HG02623 (cell line): Measurements from ENCODE around the gene UROC1.
"Not testable (repeated sequence)": the region's sequence is repeated elsewhere in the genome, so short reads cannot be mapped to it uniquely, and the experiment has no call there.

ENCODE experiments used
- ATAC-seq: cut with Tn5 transposase; IDR thresholded peaks from one replicate; pipeline ENCODE4 v1.9.1; 2021; ENCODE audit warnings: moderate library complexity; ENCODE audit not compliant: unreplicated experiment

UROC1 gene

DNA sequence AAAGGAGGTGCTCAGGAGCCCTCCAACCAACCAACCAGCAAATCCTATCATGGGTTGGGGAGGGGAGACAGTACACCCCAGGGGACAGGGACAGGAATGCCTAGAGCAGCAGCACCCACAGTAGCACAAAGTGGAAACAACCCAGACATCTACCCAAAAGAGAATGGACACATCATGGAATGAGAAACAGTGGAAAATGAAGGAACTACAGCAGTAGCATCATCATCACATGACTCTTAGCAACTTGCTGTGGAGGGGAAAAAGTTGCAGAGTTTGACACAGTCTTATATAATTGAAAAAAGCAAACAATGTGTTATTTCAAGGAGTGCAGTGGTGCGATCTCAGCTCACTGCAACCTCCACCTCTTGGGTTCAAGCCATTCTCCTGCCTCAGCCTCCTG is 30.1 kb upstream of the UROC1 start:
- ATAC-seq = no peak

DNA sequence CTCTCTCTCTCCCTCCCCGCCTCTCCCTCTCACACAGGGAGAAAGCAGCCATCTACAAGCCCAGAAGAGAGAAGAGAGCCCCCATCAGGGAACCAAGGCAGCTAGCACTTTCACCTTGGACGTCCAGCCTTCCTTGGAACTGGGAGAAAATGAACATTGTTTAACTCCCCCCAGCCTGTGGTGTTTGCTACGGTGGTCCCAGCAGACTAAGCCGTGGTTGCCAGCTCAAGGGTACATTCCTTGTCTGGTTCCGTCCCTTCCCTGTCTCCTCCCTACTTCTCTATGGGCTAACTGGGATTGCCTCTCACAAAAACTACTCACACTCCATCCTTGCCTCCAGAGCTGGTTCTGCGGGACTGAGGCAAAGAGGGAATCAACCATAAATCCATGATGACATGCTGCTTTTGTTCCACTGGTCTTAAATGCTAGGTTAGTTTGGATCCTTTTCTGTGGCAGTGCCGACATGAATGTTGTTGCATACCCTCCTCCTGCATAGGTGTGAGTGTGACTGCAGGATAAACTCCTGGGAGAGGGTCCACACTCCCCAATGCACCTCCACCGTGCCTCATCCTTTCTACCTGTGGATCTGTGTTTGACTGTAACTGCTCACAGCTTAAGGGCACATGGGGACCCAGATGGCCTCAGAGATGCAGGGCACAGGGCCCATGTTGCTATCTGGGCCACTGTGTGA is 29.1 kb upstream of the UROC1 start:
- ATAC-seq = no peak

DNA sequence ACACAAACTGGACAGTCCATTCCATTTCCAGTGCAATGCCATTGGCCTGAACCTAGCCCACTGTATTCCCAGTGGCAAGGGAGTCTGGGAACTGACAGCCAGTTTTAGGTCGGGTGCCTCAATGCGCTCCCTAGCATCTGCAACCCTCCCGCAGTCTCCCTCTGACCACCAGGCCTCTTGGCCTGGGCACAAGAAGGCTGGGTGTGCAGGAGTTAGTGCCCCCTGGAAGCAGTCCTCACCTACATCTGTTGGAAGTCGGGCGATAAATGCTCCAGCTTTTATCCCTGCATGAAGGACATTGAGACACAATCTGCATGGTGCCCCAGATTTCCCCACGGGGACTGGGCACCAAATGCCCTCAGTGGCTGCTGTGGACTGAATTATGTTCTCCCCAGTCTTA is 28.4 kb upstream of the UROC1 start:
- no peak for ATAC-seq

DNA sequence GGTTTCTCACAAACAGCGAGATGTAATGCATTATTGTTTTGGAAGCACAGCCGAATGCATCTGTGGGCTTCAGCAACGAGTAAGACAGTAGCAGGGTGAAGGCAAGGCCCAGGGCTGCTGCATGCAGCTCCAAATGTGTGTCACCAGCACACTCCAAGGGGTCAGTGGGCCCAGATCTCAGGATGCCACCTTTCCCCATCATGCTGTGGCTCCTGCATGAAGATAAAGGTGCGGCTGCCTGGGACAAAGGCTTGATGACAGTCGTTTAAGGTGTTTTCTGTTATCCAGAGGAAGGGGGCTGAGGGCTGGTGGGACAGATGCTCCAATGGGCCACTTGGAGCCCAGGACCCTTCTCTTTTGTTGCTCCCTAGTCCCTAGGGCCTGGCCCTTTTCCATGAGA is 28.0 kb upstream of the UROC1 start:
- no peak for ATAC-seq

DNA sequence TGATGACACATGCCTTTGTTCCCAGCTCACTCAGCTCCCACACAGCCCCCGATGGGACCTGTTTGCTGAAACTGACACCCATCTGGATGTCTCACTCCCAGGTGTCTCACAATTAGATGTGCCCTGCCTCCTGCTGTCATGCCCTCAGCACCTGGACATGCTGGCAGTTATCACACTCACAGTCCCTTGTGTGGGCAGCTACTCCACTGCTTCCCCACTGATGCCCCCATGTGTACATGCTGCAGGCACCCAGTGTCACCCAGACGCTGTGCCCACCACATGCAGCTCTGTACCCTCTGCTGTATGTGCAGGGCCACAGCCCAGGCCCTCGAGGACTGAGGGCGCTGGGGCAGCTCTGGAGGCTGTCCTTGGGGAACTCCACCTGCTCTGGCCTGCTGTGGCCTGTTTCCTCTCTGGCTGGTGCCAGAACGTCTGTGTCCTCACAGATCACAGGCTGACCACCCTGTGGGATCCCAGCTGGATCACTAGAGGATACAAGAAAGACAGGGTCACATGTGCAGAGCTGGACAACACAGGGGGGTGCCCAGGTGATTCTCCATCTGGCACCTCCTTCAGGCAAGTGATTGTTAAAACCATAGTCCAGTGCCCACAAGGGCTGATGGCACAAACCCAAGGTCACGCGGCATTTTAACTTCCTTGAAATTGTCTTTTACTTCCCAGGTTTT is 27.2 kb upstream of the UROC1 start:
- no peak for ATAC-seq

DNA sequence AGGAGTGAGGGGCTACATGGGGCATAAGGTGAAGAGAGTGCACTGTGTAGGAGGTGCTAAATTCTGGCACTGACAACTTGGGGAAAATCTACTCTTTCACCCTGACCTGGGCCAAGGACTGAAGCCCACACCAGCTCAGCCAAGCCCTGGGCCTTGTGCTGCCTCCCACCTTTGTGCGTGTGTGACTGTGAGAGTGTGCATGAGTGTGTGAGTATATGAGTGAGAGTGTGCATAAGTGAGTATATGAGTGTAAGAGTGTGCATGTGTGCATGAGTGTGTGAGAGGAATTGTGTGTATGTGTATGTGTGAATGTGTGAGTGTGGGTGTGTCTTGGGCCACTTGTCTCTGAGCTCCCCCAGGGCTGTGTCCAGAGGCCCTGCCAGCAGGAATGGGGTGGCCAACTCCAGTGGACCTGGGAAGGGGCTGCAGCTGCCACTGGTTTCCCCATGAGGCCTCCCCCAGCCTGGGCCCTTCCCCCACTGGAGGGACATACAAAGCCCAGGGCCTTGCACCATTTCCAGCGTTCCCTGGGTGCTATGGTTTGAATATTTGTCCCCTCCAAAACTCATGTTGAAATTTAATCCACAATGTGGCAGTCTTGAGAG is 26.0 kb upstream of the UROC1 start:
- ATAC-seq = no peak

DNA sequence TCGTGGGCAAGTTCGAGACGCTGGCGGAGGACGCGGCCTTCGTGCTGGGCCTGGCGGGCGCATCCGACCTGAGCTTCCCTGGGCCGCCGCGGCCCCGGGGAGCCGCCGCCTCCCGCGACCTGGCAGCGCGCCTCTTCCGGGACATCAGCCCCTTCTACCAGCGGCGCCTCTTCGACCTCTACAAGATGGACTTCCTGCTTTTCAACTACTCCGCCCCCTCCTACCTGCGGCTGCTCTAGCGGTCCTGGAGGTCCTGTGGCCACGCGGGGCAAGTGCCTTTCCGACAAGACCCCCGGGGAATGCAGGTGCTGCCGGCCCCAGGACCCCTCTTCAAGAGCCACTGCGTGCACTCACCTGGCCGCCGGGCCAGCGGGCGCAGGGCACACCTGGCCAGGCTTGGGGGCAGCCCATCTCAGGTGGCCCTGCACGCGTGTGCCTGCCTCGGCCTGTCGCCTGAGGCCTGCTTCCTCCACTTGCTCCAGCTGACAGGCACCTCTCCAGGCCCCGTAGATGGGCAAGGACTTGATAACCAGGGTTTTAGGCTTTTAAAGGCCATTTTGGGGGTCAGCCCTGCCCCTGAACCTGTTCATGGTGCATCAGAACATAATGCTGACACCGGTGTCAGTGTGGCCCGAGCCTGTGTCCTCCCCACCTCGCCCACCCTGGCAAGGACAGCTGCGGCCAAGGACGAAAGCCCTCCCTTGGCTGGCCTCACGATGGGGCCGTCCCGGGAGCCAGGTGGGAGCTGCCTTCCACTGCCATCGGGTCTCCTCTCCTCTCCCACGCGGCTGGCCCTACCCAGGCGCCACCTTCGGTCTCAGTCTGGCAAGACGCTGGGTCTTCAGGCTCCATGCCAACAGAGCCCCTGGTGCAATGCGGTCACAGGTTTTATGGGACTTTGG is 25.0 kb upstream of the UROC1 start:
- ATAC-seq = no peak

DNA sequence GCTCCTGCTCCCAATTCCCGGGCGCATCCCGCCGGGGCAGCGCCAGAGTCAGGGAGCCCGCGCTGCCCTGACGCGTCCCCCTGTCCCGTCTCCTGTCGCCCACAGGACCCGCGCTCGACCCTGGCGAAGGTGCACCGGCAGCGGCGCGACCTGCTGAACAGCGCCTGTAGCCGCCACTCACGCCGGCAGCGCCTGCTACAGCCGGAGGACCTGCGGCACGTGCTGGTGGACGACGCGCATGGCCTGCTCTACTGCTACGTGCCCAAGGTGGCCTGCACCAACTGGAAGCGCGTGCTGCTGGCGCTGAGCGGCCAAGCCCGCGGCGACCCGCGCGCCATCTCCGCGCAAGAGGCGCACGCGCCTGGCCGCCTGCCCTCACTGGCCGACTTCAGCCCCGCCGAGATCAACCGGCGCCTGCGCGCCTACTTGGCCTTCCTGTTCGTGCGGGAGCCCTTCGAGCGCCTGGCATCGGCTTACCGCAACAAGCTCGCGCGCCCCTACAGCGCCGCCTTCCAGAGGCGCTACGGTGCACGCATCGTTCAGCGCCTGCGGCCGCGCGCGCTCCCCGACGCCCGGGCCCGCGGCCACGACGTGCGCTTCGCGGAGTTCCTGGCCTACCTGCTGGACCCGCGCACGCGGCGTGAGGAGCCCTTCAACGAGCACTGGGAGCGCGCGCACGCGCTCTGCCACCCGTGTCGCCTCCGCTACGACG is 24.2 kb upstream of the UROC1 start:
- ATAC-seq = no peak

DNA sequence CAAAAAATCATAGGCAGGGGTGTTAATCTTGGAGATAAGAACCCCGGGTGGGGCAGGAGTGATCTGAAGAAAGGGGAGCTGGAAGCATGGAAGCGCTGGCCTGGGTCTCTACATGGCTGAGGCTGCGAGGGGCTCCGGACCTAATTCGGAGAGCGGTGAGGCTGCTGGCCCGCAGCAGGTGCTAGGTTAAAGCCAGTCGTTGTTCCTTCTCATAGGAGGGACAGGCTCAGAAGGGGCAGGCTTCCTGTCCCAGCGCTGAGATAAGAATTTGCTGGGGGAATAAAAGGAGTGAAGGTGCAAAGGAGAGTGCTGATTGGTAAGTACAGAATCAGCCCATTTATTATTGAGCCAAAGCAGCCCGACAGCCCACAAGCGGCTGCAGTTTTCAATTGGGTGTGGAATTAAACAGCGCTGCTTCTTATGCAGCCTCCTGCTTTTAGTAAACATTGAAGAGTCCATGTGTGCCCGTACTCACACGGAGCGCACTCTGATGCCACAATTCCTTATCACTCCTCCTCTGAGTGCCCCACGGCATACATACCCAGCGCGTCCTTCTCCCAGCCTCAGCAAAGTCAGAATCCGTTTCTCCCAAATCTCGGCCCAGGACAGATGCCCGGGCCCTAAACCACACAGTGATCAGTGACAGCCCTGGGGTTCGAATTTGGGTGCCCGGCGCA is 23.5 kb upstream of the UROC1 start:
- ATAC-seq = no peak

DNA sequence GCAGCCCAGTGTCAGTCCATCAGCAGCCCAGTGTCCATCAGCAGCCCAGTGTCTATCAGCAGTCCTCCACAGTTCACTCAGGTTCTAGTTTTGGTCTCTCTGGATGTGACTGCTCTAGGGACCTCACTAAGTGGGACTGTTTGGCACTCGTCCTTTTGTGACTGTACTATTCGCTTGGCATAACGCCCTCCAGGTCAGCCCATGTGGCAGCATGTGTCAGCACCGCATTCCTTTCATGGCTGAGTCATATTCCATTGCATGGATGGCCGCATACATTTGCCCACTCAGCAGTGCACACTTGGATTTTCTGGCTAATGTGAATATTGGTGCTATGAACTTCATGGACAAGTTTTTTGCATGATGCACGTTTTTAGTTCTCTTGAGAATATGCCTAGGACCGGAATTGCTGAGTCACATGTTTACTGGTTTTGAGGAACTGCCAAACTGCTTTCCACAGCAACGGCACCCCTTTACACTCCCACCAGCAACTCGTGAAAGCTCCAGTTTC is 22.8 kb upstream of the UROC1 start:
- ATAC-seq = no peak

DNA sequence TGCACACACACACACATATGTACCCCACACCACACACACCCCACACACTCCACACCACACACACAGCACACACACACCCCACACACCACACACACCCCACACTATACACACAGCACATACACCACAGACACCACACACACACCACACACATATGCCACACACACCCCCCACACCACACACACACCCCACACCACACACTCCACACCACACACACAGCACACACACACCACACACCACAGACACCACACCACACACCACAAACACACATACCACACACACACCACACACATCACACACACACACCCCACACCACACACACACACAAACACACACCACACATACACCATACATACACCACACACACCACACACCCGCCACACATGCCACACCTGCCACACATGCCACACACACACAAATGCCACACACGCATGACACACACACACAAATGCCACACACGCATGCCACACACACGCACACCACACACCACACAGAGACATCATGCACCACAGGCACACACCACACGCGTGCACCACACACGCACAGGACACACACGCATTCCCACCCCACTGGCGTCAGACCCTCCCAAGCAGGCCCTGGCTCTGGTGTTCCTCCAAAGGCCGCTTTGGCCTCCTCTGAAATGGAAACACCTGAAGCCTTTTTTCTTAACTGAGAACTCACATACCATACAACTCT is 22.1 kb upstream of the UROC1 start:
- ATAC-seq = no peak

DNA sequence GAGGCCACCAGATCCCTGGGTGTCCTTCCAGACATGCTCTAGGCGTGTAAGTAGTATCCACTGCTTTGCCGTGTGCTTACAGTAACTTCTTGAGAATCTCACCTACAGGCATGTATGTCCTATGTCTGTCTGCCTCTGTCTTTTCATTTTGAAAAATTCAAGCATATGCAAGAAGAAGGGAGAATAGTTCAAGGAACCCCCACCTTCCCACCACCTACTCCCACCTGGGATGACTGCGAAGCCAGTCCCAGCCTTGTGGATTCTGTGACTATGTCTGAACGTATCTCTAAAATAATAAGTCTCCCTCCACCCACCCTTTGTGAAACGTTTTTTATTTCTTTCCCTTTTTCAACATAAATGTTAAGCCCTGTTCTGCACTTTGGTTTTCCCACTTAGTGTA is 21.4 kb upstream of the UROC1 start:
- ATAC-seq = no peak

DNA sequence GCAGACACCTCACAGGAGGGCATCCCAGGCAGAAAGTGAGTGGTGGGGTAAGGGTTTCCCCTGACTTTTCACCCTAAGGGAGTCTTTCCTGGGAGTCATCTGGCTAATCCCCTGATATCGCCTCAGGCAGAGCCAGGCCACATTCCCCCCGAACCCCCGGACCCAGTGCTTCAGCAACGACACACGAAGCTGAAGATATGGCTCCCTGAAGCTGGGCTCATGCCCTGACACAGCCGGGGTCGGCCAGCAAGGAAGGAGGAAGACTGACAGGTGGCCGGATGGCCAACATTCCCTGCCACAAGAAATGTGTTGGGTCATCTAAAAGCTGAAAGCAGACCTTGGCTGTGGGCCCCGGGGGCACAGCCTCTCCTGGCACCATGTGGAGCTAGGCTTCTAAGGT is 20.7 kb upstream of the UROC1 start:
- no peak for ATAC-seq

DNA sequence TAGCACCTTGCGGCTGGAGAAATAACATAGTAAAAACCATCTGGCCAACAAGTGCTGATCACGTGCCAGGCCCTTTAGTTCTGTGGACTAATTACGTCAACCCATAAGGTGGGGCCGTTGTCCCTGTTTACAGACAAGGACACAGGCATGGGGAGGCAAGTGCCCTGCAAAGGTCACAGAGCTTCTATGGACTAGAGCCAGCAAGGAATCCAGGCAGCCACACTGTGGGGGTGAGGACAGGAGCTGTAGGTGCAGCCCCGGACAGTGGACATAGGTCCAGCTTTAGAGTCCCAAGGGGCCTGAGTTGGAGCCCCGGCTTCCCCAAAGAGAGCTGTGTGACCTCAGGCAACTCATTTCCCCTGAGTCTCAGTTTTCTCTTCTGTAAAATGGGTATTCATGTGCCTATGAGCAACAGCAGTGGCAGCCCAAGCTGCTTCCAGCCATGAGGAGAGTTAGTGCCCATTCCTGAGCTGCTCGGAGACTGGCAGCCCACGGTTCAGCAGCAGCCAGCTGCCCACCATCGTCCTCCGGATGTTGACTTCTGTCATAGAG is 20.2 kb upstream of the UROC1 start:
- ATAC-seq = no peak

DNA sequence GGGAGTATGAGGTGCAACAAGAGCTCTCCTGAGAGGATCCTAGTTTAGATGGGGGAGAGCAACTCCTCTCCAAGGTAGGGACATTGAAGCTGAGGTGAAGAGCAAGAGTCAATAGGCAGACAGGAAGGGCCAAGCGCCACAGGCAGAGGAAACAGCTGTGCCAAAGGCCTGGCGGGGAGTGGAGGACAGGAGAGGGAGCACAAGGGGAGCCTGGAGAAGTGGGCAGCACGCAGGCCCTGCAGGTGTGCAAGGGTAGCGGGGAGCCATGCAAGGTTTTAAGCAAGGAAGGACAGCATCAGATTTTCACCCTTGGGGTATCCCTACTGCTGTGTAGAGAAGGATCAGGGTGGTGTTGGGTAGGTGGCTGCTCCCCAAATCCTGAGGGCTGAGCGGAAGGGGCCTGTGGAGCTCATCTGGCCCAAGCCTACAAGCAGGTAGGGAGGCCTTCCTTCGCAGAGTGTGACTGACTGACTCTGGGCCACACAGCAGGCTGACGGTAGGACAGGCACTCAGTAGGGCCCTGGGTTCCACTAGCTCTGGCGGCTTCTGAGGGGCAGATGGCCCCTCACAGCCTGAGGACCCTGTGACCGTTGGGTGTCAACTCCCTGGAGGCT is 19.6 kb upstream of the UROC1 start:
- ATAC-seq = no peak

DNA sequence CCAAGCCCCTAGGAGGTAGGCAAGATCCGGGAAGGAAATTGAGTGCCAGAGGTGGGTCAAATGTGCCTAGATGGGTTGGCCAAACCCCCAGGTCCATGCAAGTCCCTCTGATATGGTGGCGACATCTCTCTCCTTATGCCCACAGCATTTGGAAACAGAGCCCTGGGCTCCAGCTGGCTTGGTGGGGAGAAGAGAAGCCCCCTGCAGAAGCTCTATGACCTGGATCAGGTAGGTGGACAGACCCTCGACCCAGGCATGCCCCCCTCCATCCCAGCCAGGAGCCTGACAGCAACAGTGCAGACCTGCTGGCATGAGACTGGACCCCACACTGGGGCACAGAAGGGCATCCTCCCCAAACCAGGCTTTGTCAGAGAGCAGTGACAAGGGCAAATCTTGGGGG is 18.6 kb upstream of the UROC1 start:
- no peak for ATAC-seq

DNA sequence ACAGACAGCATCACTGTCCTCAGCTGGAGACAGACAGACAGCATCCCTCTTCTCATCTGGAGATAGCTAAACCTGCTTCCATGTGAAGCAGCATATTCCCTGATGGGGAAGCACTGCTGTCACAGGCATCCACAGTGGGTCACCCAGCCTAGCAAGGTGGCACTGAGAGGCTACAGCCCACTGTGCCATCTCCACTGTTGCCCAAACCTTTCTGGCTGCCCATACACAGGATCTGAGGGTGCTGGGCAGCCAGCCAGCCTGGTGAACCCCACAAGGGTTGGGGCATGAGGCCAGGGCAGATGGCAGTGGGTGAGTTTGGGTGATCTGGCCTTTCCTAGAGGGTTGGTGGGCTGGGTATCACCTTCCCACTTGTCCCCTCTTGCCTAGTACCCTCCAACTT is 18.1 kb upstream of the UROC1 start:
- no peak for ATAC-seq

DNA sequence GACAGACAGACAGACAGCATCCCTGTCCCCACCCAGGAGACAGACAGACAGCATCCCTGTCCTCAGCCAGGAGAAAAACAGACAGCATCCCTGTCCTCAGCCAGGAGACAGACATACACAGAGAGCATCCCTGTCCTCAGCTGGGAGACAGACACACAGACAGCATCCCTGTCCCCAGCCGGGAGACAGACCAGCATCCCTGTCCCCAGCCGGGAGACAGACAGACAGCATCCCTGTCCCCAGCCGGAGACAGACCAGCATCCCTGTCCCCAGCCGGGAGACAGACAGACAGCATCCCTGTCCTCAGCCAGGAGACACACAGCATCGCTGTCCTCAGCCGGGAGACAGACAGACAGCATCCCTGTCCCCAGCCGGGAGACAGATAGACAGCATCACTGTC is 17.1 kb upstream of the UROC1 start:
- ATAC-seq = not testable (repeated sequence)

DNA sequence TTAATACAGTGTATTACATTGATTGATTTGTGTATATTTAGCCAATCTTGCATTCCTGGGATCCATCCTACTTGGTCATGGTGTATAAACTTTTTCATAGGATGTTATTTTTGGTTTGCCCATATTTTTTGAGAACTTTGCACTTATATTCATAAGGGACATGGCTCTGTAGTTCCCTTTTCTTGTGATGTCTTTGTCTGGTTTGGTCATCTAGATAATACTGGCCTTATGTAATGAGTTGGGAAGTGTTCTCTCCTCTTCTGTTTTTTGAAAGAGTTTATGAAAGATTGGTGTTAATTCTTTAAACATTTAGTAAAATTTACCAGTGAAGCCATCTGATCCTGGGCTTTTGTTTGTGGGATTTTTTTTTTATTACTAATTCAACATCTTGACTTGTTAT is 15.9 kb upstream of the UROC1 start:
- ATAC-seq = no peak
